ENCODE data around the gene RNF214. TPM values are rescaled to one million over a fixed set of nuclear protein-coding genes. Genes with fewer than 3 reads are reported as not detected.

The RNF214 gene
- total and polyA plus RNA-seq, 10 of the 15 experiments (the other 5 are each of a cell fraction or from before 2014, with no cell fraction given) = 4.8 to 16.8 (median 10.5) TPM

- no peak for DNase-seq (ENCODE audit: low read depth, low spot score)
- H3K79me2 ChIP-seq (ENCODE audit: control insufficient read depth, insufficient read depth, low read length) = peaks cover 4% of the 10 kb centered on the region; the same call in 1 of the 2 replicates
- TF ChIP-seq SMAD1 (IDR thresholded peaks at IDR 0.05; ENCODE audit: low read depth, partially characterized antibody) (no peak), MYC (IDR thresholded peaks at IDR 0.05; ENCODE audit: insufficient read depth, insufficient read length, insufficient replicate concordance, low read length, severe bottlenecking) (no peak), NFXL1 (IDR thresholded peaks at IDR 0.05; ENCODE audit: borderline replicate concordance) (no peak), CHD1 (IDR thresholded peaks at IDR 0.05; ENCODE audit: low read depth, low read length) (no peak), RAD51 (IDR thresholded peaks at IDR 0.05) (no peak), MLLT1 (IDR thresholded peaks at IDR 0.05) (no peak), REST (IDR thresholded peaks at IDR 0.05; ENCODE audit: low read depth, low read length) (no peak), FOXM1 (IDR thresholded peaks at IDR 0.05; ENCODE audit: low read depth, low read length) (no peak)
- no peak overlapping the region for H3K9ac ChIP-seq (ENCODE audit: control insufficient read depth, insufficient read depth, low read length)
- H3K4me1 ChIP-seq (ENCODE audit: control insufficient read depth, insufficient read depth, low read length) = no peaks in the 10 kb centered on the region; the same call in 1 of the 2 replicates
- SMC1A ChIA-PET (ENCODE audit: uncharacterized antibody, unreplicated experiment) = no interaction called here
- in situ Hi-C loops (cut with MboI) (no loop called here), intact Hi-C loops (cut with micrococcal nuclease; ENCODE audit: unreplicated experiment) (no loop called here)
- no peak overlapping the region for H3K27ac ChIP-seq (ENCODE audit: control insufficient read depth, insufficient read depth)
- no peaks in the 10 kb centered on the region for H3K36me3 ChIP-seq (ENCODE audit: control insufficient read depth in 2 of 2, insufficient read depth in 2 of 2, low read length in 1 of 2)
- BruUV-seq (replicated peaks) = no TSS peak
- CTCF ChIA-PET = no interaction called here
- RAD21 ChIA-PET (ENCODE audit: unreplicated experiment) = no interaction called here
- POLR2A ChIA-PET = interaction anchor here (1.5 kb wide), 1 partner anchor 10 kb away, joined by 4 read pairs; no protein-coding TSS in a partner anchor
- no peak for FAIRE-seq
- WGBS (ENCODE audit: insufficient coverage, insufficient replicate concordance, low lambda C conversion rate, missing lambda C conversion rate) = 89% methylated on average over 2 of the region's 2 CpGs
- no peak overlapping the region for H3K4me3 ChIP-seq
- no peaks in the 10 kb centered on the region for H3K27me3 ChIP-seq (replicated peaks in 1 of 2; ENCODE audit: control insufficient read depth in 2 of 2, insufficient read depth in 2 of 2, low read length in 1 of 2)
- ATAC-seq = no peak
- no peaks in the 10 kb centered on the region for H4K20me1 ChIP-seq (ENCODE audit: control insufficient read depth, insufficient read depth)
- H3K4me2 ChIP-seq (ENCODE audit: control insufficient read depth, insufficient read depth) = no peak overlapping the region
- no peak overlapping the region for H2AFZ ChIP-seq (ENCODE audit: control insufficient read depth, low read depth, low read length)
- no peaks in the 10 kb centered on the region for H3K9me3 ChIP-seq (replicated peaks; ENCODE audit: control insufficient read depth, insufficient read depth, low read length)
These were observed 100.4 kb downstream of the RNF214 start for GRCh38 chr11:117332843-117333242.
